Calu3 (cell line): ENCODE data around the gene CSTF1. TPM values are rescaled to one million over a fixed set of nuclear protein-coding genes. Genes with fewer than 3 reads are reported as not detected.
"Not testable (repeated sequence)": the region's sequence is repeated elsewhere in the genome, so short reads cannot be mapped to it uniquely, and the experiment has no call there.

Experiments used
- BruUV-seq: library from RNA; stranded (reverse); fragments of 400-500 nt; replicated peaks from 2 replicates; lab custom pipeline; 2021; lab: Mats Ljungman, UMichigan
- CTCF ChIA-PET: fragments of 300-600 bp; sonication (Branson Sonifier 250); formaldehyde crosslinking; loops from one replicate; lab custom pipeline; 2022; ENCODE audit warnings: antibody characterized with exemption; lab: Charles Lee
- DNase-seq: peaks from one replicate; pipeline ENCODE4 v3.0.0; 2022
- H3K27ac Mint-ChIP-seq: one replicate; pipeline ENCODE4 v1.8.0; 2022; ENCODE audit warnings: mixed read lengths; ENCODE audit not compliant: unreplicated experiment
- H3K27me3 Mint-ChIP-seq: one replicate; pipeline ENCODE4 v1.8.0; 2022; ENCODE audit warnings: mixed read lengths; ENCODE audit not compliant: unreplicated experiment
- H3K36me3 Mint-ChIP-seq: one replicate; pipeline ENCODE4 v1.8.0; 2022; ENCODE audit warnings: mild to moderate bottlenecking, moderate library complexity, mixed read lengths; ENCODE audit not compliant: insufficient read depth, unreplicated experiment
- H3K4me1 Mint-ChIP-seq: one replicate; pipeline ENCODE4 v1.8.0; 2022; ENCODE audit warnings: mild to moderate bottlenecking, low read depth, mixed read lengths; ENCODE audit not compliant: unreplicated experiment
- H3K4me3 Mint-ChIP-seq: one replicate; pipeline ENCODE4 v1.8.0; 2022; ENCODE audit warnings: mild to moderate bottlenecking, low read depth, moderate library complexity, mixed read lengths; ENCODE audit not compliant: unreplicated experiment
- H3K9me3 Mint-ChIP-seq: one replicate; pipeline ENCODE4 v1.8.0; 2022; ENCODE audit warnings: low read depth, mixed read lengths; ENCODE audit not compliant: unreplicated experiment
- CTCF ChIP-seq: fragments of 200-600 bp; IDR thresholded peaks from one replicate; pipeline ENCODE4 v1.8.0; 2022; ENCODE audit warnings: antibody characterized with exemption; ENCODE audit not compliant: unreplicated experiment
- intact Hi-C: fragments of 100-400 bp; cut with micrococcal nuclease; formaldehyde crosslinking; loops from one replicate; pipeline ENCODE4 v1.10.0; 2022; ENCODE audit not compliant: unreplicated experiment
- total RNA-seq: library from RNA; stranded (reverse); gene quantifications from 2 replicates; pipeline ENCODE4 v1.2.3, GENCODE V29; 2022

The CSTF1 gene
- total RNA-seq, 1 experiment from 2014 or later: 44.3 TPM

DNA sequence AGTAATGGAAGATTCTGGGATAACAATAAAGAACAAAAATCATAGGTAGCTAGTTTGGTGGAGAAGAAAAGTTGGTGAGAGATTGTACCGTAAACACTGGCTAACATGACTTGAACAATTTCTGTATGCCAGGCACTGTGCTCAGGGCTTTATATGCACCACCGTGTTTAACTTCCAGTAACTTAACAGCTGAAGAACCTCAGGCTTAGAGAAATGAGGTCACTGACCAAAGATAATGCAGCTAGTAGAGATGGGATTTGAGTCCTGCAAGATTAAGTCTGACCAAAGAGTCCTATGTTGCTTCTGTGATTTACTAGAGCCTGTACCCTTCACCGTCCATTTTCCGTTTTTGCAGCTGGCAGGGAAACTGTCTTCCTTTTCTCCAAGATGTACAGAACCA, 2.7 kb downstream of the CSTF1 start:
- Mint-ChIP-seq H3K27ac (no peak overlapping the region), H3K4me3 (no peak overlapping the region), H3K4me1 (peaks cover 10% of the 10 kb centered on the region), H3K27me3 (no peaks in the 10 kb centered on the region), H3K36me3 (peaks cover 35% of the 10 kb centered on the region), H3K9me3 (no peaks in the 10 kb centered on the region)
- no peak for TF ChIP-seq CTCF
- CTCF ChIA-PET: no interaction called here
- intact Hi-C loops: no loop called here
- no peak for DNase-seq
- no TSS peak for BruUV-seq

- peak; percentile 48 for TF ChIP-seq CTCF
- no peaks in the 10 kb centered on the region for H3K27me3 Mint-ChIP-seq
- no peak overlapping the region for H3K4me3 Mint-ChIP-seq
- BruUV-seq: no TSS peak
- H3K4me1 Mint-ChIP-seq: peaks cover 3% of the 10 kb centered on the region
- peak; percentile 66 for DNase-seq
- CTCF ChIA-PET: no interaction called here
- H3K9me3 Mint-ChIP-seq: no peaks in the 10 kb centered on the region
- H3K36me3 Mint-ChIP-seq: peaks cover 50% of the 10 kb centered on the region
- intact Hi-C loops: loop anchor here (2.0 to 5.0 kb wide), 2 partner anchors 67 to 177 kb away; partner anchors contain the start of gene RTF2
- H3K27ac Mint-ChIP-seq: no peak overlapping the region
Measured at GRCh38 chr20:56400001-56400640, 7.7 kb downstream of the CSTF1 start.

DNA sequence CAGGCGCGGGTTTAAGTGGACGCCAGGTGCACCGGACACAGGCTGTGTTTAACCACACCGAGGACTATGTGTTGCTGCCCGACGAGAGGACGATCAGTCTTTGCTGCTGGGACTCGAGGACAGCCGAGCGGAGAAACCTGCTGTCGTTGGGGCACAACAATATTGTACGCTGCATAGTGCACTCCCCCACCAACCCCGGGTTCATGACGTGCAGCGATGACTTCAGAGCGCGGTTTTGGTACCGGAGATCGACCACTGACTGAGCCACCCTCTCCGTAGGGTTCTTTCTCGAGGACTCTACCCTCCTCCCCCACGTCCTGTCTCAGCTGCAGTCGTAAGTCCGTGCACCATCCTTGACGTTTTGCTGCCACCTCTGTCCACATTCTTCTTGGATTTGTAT, 11.0 kb downstream of the CSTF1 start:
- Mint-ChIP-seq H3K4me1 (no peaks in the 10 kb centered on the region), H3K27me3 (no peaks in the 10 kb centered on the region), H3K27ac (no peak overlapping the region), H3K9me3 (no peaks in the 10 kb centered on the region), H3K4me3 (no peak overlapping the region), H3K36me3 (peaks cover 49% of the 10 kb centered on the region)
- CTCF ChIA-PET: no interaction called here
- no peak for TF ChIP-seq CTCF
- BruUV-seq: no TSS peak
- no peak for DNase-seq
- intact Hi-C loops: loop anchor here (5.0 kb wide), 1 partner anchor 64 kb away; the partner anchor contains the start of gene RTF2

GRCh38 chr20:56405356-56405755, 12.9 kb downstream of the CSTF1 start:
- H3K4me3 Mint-ChIP-seq, DNase-seq, H3K27me3 Mint-ChIP-seq, H3K4me1 Mint-ChIP-seq, BruUV-seq, intact Hi-C loops, H3K9me3 Mint-ChIP-seq, CTCF ChIA-PET, H3K27ac Mint-ChIP-seq: not testable (repeated sequence)
- H3K36me3 Mint-ChIP-seq: peaks cover 47% of the 10 kb centered on the region

DNA sequence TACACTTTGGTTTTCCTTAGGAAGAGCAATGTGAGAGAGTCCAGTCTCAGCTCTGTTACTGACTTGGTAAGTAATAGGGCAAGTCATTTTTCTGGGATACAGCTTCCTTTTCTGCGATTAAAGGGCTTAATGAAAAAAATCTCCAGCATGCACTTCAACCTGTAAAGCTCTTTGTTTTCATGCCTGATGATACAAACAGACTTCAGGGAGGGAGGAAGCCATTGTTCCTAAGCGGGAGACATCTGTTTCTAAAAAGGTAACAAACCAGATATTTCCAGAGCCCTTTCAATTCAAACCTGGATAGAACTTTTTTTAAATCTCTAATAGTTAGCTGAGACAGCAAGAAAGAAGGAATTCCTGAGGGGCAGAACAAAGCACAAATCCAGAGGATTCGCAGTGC, 14.5 kb downstream of the CSTF1 start:
- Mint-ChIP-seq H3K27ac (no peak overlapping the region), H3K4me1 (no peaks in the 10 kb centered on the region), H3K4me3 (no peak overlapping the region), H3K27me3 (no peaks in the 10 kb centered on the region), H3K36me3 (peaks cover 45% of the 10 kb centered on the region), H3K9me3 (no peaks in the 10 kb centered on the region)
- CTCF ChIA-PET: no interaction called here
- no peak for TF ChIP-seq CTCF
- BruUV-seq: no TSS peak
- intact Hi-C loops: no loop called here
- no peak for DNase-seq
